Astrocyte (in vitro differentiated cells and primary cell): Measurements from ENCODE around the gene NUTM1. TPM values are rescaled to one million over a fixed set of nuclear protein-coding genes. Genes with fewer than 3 reads are reported as not detected.

Source experiments
- DNase-seq: peaks from one replicate; pipeline ENCODE4 v3.0.0-alpha.2; 2010; ENCODE audit warnings: low read depth
- FAIRE-seq: peaks from 2 replicates; lab custom pipeline; 2011; peaks lifted over from hg19 to GRCh38; lab: Jason Lieb, UNC
- H2AFZ ChIP-seq: 2 replicates; pipeline ENCODE4 v1.6.0; 2012; ENCODE audit warnings: low read depth, low read length, inconsistent platforms
- H3K27ac ChIP-seq: 2 replicates; pipeline ENCODE4 v1.5.1; 2011; ENCODE audit warnings: low read depth, low read length, inconsistent platforms
- H3K27me3 ChIP-seq: 2 replicates; pipeline ENCODE4 v1.6.0; 2011; ENCODE audit warnings: low read length, inconsistent platforms; ENCODE audit not compliant: insufficient read depth
- H3K36me3 ChIP-seq: 2 replicates; pipeline ENCODE4 v1.5.1; 2011; ENCODE audit warnings: low read length, inconsistent platforms; ENCODE audit not compliant: insufficient read depth
- H3K4me1 ChIP-seq: 2 replicates; pipeline ENCODE4 v1.5.1; 2011; ENCODE audit warnings: low read length, inconsistent platforms; ENCODE audit not compliant: insufficient read depth
- H3K4me2 ChIP-seq: 2 replicates; pipeline ENCODE4 v1.6.0; 2012; ENCODE audit warnings: low read length, inconsistent platforms
- H3K4me3 ChIP-seq: 2 replicates; pipeline ENCODE4 v1.5.1; 2011; ENCODE audit warnings: low read depth, mild to moderate bottlenecking, low read length, inconsistent platforms; ENCODE audit not compliant: insufficient read depth
- H3K79me2 ChIP-seq: 2 replicates; pipeline ENCODE4 v1.6.0; 2012; ENCODE audit warnings: mild to moderate bottlenecking, low read length, inconsistent platforms; ENCODE audit not compliant: insufficient read depth
- H3K9ac ChIP-seq: 2 replicates; pipeline ENCODE4 v1.6.0; 2012; ENCODE audit warnings: mild to moderate bottlenecking, low read length, inconsistent platforms
- H3K9me3 ChIP-seq: 2 replicates; pipeline ENCODE4 v1.5.1; 2012; ENCODE audit warnings: low read depth, mild to moderate bottlenecking, low read length, inconsistent platforms; ENCODE audit not compliant: insufficient read depth
- H4K20me1 ChIP-seq: 2 replicates; pipeline ENCODE4 v1.6.0; 2012; ENCODE audit warnings: low read length, inconsistent platforms; ENCODE audit not compliant: insufficient read depth
- H3K27ac Mint-ChIP-seq: one replicate; pipeline ENCODE4 v1.8.0; 2021; ENCODE audit warnings: mild to moderate bottlenecking, mixed read lengths; ENCODE audit not compliant: unreplicated experiment
- H3K27me3 Mint-ChIP-seq: one replicate; pipeline ENCODE4 v1.8.0; 2021; ENCODE audit warnings: low read depth, mixed read lengths; ENCODE audit not compliant: unreplicated experiment
- H3K36me3 Mint-ChIP-seq: one replicate; pipeline ENCODE4 v1.8.0; 2021; ENCODE audit warnings: low read depth, mixed read lengths; ENCODE audit not compliant: unreplicated experiment
- H3K4me1 Mint-ChIP-seq: one replicate; pipeline ENCODE4 v1.8.0; 2021; ENCODE audit warnings: low read depth, mixed read lengths; ENCODE audit not compliant: unreplicated experiment
- H3K4me3 Mint-ChIP-seq: one replicate; pipeline ENCODE4 v1.8.0; 2021; ENCODE audit warnings: mild to moderate bottlenecking, moderate library complexity, mixed read lengths; ENCODE audit not compliant: unreplicated experiment
- H3K9me3 Mint-ChIP-seq: one replicate; pipeline ENCODE4 v1.8.0; 2021; ENCODE audit warnings: mild to moderate bottlenecking, mixed read lengths; ENCODE audit not compliant: unreplicated experiment
- CTCF ChIP-seq: IDR thresholded peaks from 2 replicates; pipeline ENCODE4 v1.5.1; 2011; ENCODE audit warnings: low read depth, mild to moderate bottlenecking, inconsistent platforms, low read length, moderate library complexity; ENCODE audit not compliant: insufficient read depth
- EZH2 ChIP-seq: IDR thresholded peaks from 2 replicates; pipeline ENCODE4 v1.6.1; 2012; ENCODE audit warnings: mild to moderate bottlenecking, low read length, inconsistent platforms; ENCODE audit not compliant: insufficient read depth
- total RNA-seq: library from RNA; stranded (reverse); gene quantifications from 2 replicates; pipeline ENCODE4 v1.2.1, GENCODE V29; 2021

Gene NUTM1
- total RNA-seq, 1 donor from 2014 or later = not detected

- H3K9me3 Mint-ChIP-seq = no peaks in the 10 kb centered on the region
- no peak for FAIRE-seq
- H3K27ac ChIP-seq = no peak overlapping the region
These were observed 18.2 kb upstream of the NUTM1 start for GRCh38 chr15:34324933-34325332.

GRCh38 chr15:34325368-34325767 lies 17.7 kb upstream of the NUTM1 start:
- Mint-ChIP-seq H3K27me3 (no peaks in the 10 kb centered on the region), H3K36me3 (no peaks in the 10 kb centered on the region), H3K9me3 (no peaks in the 10 kb centered on the region), H3K4me3 (no peak overlapping the region), H3K4me1 (no peaks in the 10 kb centered on the region), H3K27ac (no peak overlapping the region)
- Histone ChIP-seq H3K27ac (no peak overlapping the region), H3K9ac (no peak overlapping the region), H3K4me3 (no peak overlapping the region), H4K20me1 (no peaks in the 10 kb centered on the region), H3K4me2 (no peak overlapping the region), H3K9me3 (no peaks in the 10 kb centered on the region), H2AFZ (no peak overlapping the region), H3K4me1 (no peaks in the 10 kb centered on the region), H3K27me3 (no peaks in the 10 kb centered on the region), H3K36me3 (no peaks in the 10 kb centered on the region), H3K79me2 (no peaks in the 10 kb centered on the region)
- TF ChIP-seq EZH2 (no peak), CTCF (no peak)
- FAIRE-seq (no peak), DNase-seq (no peak)

More at GRCh38 chr15:34324933-34325332, 18.2 kb upstream of the NUTM1 start:
- Histone ChIP-seq H3K4me2 (no peak overlapping the region), H3K79me2 (no peaks in the 10 kb centered on the region), H4K20me1 (no peaks in the 10 kb centered on the region), H3K9me3 (no peaks in the 10 kb centered on the region), H2AFZ (no peak overlapping the region), H3K4me3 (no peak overlapping the region), H3K36me3 (no peaks in the 10 kb centered on the region), H3K4me1 (no peaks in the 10 kb centered on the region), H3K9ac (no peak overlapping the region), H3K27me3 (no peaks in the 10 kb centered on the region)
- no peak overlapping the region for H3K27ac Mint-ChIP-seq
- H3K4me1 Mint-ChIP-seq = no peaks in the 10 kb centered on the region
- no peaks in the 10 kb centered on the region for H3K27me3 Mint-ChIP-seq
- TF ChIP-seq EZH2 (no peak), CTCF (no peak)
- no peak for DNase-seq
- no peaks in the 10 kb centered on the region for H3K36me3 Mint-ChIP-seq
- H3K4me3 Mint-ChIP-seq = no peak overlapping the region

- Mint-ChIP-seq H3K9me3 (no peaks in the 10 kb centered on the region), H3K27ac (no peak overlapping the region), H3K4me3 (no peak overlapping the region), H3K4me1 (peaks cover 6% of the 10 kb centered on the region), H3K27me3 (no peaks in the 10 kb centered on the region), H3K36me3 (no peaks in the 10 kb centered on the region)
- no peak overlapping the region for H2AFZ ChIP-seq
- H3K4me3 ChIP-seq = no peak overlapping the region
- H4K20me1 ChIP-seq = no peaks in the 10 kb centered on the region
- H3K9ac ChIP-seq = no peak overlapping the region
- H3K4me1 ChIP-seq = no peaks in the 10 kb centered on the region
- H3K36me3 ChIP-seq = no peaks in the 10 kb centered on the region
- H3K4me2 ChIP-seq = no peak overlapping the region
- H3K79me2 ChIP-seq = no peaks in the 10 kb centered on the region
- no peaks in the 10 kb centered on the region for H3K9me3 ChIP-seq
- FAIRE-seq (no peak), DNase-seq (no peak)
- no peak for TF ChIP-seq EZH2
- TF ChIP-seq CTCF = no peak
- no peak overlapping the region for H3K27ac ChIP-seq
- H3K27me3 ChIP-seq = no peaks in the 10 kb centered on the region
These were observed 15.2 kb upstream of the NUTM1 start for GRCh38 chr15:34327906-34328305.
